Adrenal gland (tissue), 5 donors: ENCODE data around the gene KIF5A.

Experiments
- POLR2A ChIP-seq, 2 donors: fragments of 450-650 bp; IDR thresholded peaks; one replicate each; pipeline ENCODE4 v1.6.1; 2017; ENCODE audit warnings: antibody characterized with exemption in 2 of 2, mild to moderate bottlenecking in 2 of 2, moderate library complexity in 1 of 2
- TF ChIP-seq, protein P1 (sequence below), 6 experiments: fragments of 450-650 bp in 4 of 6; fragments of 200-600 bp in 2 of 6; sonication (generic) in 1 of 6; IDR thresholded peaks; 1 replicate in 5 of 6; 2 replicates in 1 of 6; pipeline versions ENCODE4 v1.5.1 to v1.8.0; 2016 to 2021; ENCODE audit warnings: antibody characterized with exemption in 6 of 6, mild to moderate bottlenecking in 2 of 6, moderate library complexity in 1 of 6
- donor health status: DM: no; HTN: no; CAD: no.

DNA sequence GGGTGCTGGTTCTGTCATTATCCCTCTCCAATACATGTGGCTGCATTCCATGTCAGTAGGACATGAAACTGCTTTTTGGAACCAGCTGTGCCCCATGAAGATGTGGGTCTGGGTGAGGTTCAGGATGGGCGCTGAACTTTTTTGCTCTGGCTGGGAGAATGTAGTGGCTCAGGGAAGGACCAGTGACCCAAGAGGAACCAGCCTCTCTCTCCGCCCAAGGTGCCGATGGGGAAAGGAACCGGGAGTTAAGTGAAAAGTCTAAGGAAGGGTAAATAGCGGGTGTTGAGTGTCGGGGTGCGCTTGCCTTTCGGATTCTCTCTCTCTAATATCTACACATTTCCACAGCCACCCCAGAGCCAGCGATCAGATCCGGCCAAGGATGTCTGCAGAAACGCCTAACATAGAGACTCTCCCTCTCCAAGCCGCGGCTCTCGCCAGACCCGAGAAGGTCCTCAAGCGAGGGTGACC, 69.2 kb downstream of the KIF5A start:
- TF ChIP-seq, protein P1, sequence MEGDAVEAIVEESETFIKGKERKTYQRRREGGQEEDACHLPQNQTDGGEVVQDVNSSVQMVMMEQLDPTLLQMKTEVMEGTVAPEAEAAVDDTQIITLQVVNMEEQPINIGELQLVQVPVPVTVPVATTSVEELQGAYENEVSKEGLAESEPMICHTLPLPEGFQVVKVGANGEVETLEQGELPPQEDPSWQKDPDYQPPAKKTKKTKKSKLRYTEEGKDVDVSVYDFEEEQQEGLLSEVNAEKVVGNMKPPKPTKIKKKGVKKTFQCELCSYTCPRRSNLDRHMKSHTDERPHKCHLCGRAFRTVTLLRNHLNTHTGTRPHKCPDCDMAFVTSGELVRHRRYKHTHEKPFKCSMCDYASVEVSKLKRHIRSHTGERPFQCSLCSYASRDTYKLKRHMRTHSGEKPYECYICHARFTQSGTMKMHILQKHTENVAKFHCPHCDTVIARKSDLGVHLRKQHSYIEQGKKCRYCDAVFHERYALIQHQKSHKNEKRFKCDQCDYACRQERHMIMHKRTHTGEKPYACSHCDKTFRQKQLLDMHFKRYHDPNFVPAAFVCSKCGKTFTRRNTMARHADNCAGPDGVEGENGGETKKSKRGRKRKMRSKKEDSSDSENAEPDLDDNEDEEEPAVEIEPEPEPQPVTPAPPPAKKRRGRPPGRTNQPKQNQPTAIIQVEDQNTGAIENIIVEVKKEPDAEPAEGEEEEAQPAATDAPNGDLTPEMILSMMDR (IDR thresholded peaks at IDR 0.05): no peak
- TF ChIP-seq POLR2A (IDR thresholded peaks at IDR 0.05): no peak
